Panc1 (cell line): Measurements from ENCODE around the gene TBX21. TPM values are rescaled to one million over a fixed set of nuclear protein-coding genes. Genes with fewer than 3 reads are reported as not detected.

Experiments
- ATAC-seq: fragments of 200-7000 bp; cut with Tn5 transposase; 2 replicates; pipeline ENCODE4 v1.9.1; 2020; ENCODE audit warnings: mild to moderate bottlenecking, moderate library complexity
- BruUV-seq: library from RNA; stranded (reverse); fragments of 400-500 nt; replicated peaks from 2 replicates; lab custom pipeline; 2021; lab: Mats Ljungman, UMichigan
- CTCF ChIA-PET: fragments of 300-600 bp; sonication (Branson Sonifier 250); formaldehyde crosslinking; loops from one replicate; lab custom pipeline; 2022; ENCODE audit warnings: antibody characterized with exemption; lab: Charles Lee
- POLR2A ChIA-PET: fragments of 300-600 bp; sonication (Branson Sonifier 250); formaldehyde crosslinking; loops from one replicate; lab custom pipeline; 2022; ENCODE audit warnings: antibody characterized with exemption; lab: Charles Lee
- DNase-seq: peaks from one replicate; pipeline ENCODE4 v3.0.0-alpha.2; 2010; ENCODE audit warnings: low read depth, low spot score
- H3K27ac ChIP-seq: 2 replicates; pipeline ENCODE4 v1.5.1; 2011; ENCODE audit warnings: mild to moderate bottlenecking, low read length, inconsistent platforms
- H3K27me3 ChIP-seq: fragments of 200-500 bp; sonication (Bioruptor generic); 2 replicates; pipeline ENCODE4 v1.6.0; 2014; ENCODE audit warnings: low read length, inconsistent platforms; ENCODE audit not compliant: control insufficient read depth, insufficient read depth
- H3K36me3 ChIP-seq: fragments of 200-500 bp; sonication (Bioruptor generic); 2 replicates; pipeline ENCODE4 v1.5.1; 2014; ENCODE audit warnings: inconsistent platforms, mild to moderate bottlenecking, low read length, moderate library complexity; ENCODE audit not compliant: control insufficient read depth, insufficient read depth
- H3K4me1 ChIP-seq: 2 replicates; pipeline ENCODE4 v1.5.1; 2011; ENCODE audit warnings: inconsistent platforms, mild to moderate bottlenecking, low read length, moderate library complexity; ENCODE audit not compliant: control insufficient read depth, insufficient read depth
- H3K4me3 ChIP-seq, 2 experiments: 2 replicates each; pipeline ENCODE4 v1.5.1; 2011 to 2012; ENCODE audit warnings: low read depth in 2 of 2, low read length in 2 of 2, mild to moderate bottlenecking in 2 of 2, inconsistent platforms in 1 of 2, moderate library complexity in 1 of 2
- H3K9me3 ChIP-seq: fragments of 200-500 bp; sonication (Bioruptor generic); 2 replicates; pipeline ENCODE4 v1.5.1; 2014; ENCODE audit warnings: low read depth, mild to moderate bottlenecking, inconsistent platforms, low read length, moderate library complexity; ENCODE audit not compliant: control insufficient read depth, insufficient read depth
- POLR2AphosphoS5 ChIP-seq: IDR thresholded peaks from 2 replicates; pipeline ENCODE4 v1.6.1; 2012; ENCODE audit warnings: mild to moderate bottlenecking, low read depth, low read length, moderate library complexity
- SIN3A ChIP-seq: IDR thresholded peaks from 2 replicates; pipeline ENCODE4 v1.6.1; 2012; ENCODE audit warnings: low read depth, mild to moderate bottlenecking, low read length, moderate library complexity, borderline replicate concordance; ENCODE audit not compliant: insufficient read depth
- TCF7L2 ChIP-seq: IDR thresholded peaks from 2 replicates; pipeline ENCODE4 v1.6.1; 2011; ENCODE audit warnings: mild to moderate bottlenecking, low read depth, low read length, inconsistent platforms
- in situ Hi-C: cut with HindIII; loops from 2 replicates; pipeline ENCODE4 v1.10.0; 2016; ENCODE audit warnings: low sequenced_read_pairs, low pct_unique_long_range_greater_than_20kb
- intact Hi-C: fragments of 100-400 bp; cut with micrococcal nuclease; formaldehyde crosslinking; loops from one replicate; pipeline ENCODE4 v1.10.0; 2022; ENCODE audit not compliant: unreplicated experiment
- total RNA-seq: library from RNA; stranded (reverse); gene quantifications from one replicate; pipeline ENCODE4 v1.2.1, GENCODE V29; 2021; ENCODE audit not compliant: unreplicated experiment
- TF ChIP-seq, protein P1 (sequence below), 2 experiments: IDR thresholded peaks; 2 replicates each; pipeline ENCODE4 v1.6.1; 2011 to 2012; ENCODE audit warnings: low read depth in 2 of 2, control low read depth in 1 of 2, low read length in 1 of 2, mild to moderate bottlenecking in 1 of 2, moderate library complexity in 1 of 2; ENCODE audit not compliant: insufficient read depth in 1 of 2
- TF ChIP-seq, protein P2 (sequence below): fragments of 450-650 bp; IDR thresholded peaks from 2 replicates; pipeline ENCODE4 v1.5.1; 2017; ENCODE audit warnings: mild to moderate bottlenecking

The TBX21 gene
- total RNA-seq, 1 experiment from 2014 or later: 0.10 TPM

DNA sequence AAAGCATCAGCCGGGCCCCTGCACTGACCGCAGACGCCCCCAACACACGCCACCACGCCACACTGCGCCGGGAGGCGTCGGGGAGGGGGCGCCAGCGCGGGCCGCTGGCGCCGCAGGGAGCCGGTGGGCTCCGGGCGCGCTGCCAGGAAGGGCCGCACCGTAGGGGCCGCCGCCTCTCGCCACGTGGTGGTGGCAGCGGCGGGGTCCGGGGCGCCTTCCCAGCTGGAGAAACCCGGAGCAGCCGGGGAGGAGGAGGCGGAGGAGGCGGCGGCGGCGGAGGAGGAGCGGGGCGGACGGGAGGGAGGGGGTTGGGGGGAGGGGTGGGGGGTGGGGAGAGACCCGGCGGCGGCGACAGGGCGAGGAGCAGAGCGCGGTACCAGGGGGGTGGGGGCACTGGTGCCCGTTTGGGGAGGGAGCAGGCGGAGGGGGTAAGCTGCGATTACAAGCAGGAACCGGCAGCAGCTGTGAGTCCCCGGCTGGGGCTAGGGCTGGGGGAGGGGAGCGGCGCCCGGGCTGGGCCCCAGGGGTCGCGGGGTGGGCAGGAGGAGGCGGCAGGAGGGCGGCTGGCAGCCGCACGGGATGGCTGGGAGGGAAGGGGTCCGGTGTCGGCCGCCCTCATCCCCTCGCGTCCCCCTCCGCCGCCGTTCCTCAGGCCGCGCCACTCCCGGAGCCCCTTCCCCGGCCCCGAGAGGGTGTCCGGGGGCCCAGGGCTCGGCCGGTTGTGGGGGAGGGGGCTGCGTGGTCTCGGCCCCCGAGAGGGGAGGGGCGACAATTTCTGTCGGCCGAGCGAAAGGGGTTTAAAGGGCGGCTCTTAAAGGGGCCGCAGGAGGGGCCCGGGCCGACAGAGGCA is 39.1 kb upstream of the TBX21 start, which contains the start of gene TBKBP1:
TBKBP1 (plus strand) TSS at position 431 of the 850 bp plus-strand sequence. CDS start 1,952 bp downstream, outside the sequence.
- no peaks in the 10 kb centered on the region for H3K27me3 ChIP-seq
- H3K9me3 ChIP-seq: no peaks in the 10 kb centered on the region
- no peak for TF ChIP-seq POLR2AphosphoS5
- TF ChIP-seq, protein P1, sequence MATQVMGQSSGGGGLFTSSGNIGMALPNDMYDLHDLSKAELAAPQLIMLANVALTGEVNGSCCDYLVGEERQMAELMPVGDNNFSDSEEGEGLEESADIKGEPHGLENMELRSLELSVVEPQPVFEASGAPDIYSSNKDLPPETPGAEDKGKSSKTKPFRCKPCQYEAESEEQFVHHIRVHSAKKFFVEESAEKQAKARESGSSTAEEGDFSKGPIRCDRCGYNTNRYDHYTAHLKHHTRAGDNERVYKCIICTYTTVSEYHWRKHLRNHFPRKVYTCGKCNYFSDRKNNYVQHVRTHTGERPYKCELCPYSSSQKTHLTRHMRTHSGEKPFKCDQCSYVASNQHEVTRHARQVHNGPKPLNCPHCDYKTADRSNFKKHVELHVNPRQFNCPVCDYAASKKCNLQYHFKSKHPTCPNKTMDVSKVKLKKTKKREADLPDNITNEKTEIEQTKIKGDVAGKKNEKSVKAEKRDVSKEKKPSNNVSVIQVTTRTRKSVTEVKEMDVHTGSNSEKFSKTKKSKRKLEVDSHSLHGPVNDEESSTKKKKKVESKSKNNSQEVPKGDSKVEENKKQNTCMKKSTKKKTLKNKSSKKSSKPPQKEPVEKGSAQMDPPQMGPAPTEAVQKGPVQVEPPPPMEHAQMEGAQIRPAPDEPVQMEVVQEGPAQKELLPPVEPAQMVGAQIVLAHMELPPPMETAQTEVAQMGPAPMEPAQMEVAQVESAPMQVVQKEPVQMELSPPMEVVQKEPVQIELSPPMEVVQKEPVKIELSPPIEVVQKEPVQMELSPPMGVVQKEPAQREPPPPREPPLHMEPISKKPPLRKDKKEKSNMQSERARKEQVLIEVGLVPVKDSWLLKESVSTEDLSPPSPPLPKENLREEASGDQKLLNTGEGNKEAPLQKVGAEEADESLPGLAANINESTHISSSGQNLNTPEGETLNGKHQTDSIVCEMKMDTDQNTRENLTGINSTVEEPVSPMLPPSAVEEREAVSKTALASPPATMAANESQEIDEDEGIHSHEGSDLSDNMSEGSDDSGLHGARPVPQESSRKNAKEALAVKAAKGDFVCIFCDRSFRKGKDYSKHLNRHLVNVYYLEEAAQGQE (IDR thresholded peaks at IDR 0.05; ENCODE audit: insufficient read depth in 1 of 2, low read depth in 2 of 2, low read length in 1 of 2): no peak
- TF ChIP-seq, protein P2, sequence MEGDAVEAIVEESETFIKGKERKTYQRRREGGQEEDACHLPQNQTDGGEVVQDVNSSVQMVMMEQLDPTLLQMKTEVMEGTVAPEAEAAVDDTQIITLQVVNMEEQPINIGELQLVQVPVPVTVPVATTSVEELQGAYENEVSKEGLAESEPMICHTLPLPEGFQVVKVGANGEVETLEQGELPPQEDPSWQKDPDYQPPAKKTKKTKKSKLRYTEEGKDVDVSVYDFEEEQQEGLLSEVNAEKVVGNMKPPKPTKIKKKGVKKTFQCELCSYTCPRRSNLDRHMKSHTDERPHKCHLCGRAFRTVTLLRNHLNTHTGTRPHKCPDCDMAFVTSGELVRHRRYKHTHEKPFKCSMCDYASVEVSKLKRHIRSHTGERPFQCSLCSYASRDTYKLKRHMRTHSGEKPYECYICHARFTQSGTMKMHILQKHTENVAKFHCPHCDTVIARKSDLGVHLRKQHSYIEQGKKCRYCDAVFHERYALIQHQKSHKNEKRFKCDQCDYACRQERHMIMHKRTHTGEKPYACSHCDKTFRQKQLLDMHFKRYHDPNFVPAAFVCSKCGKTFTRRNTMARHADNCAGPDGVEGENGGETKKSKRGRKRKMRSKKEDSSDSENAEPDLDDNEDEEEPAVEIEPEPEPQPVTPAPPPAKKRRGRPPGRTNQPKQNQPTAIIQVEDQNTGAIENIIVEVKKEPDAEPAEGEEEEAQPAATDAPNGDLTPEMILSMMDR: no peak
- BruUV-seq: no TSS peak
- ATAC-seq: peak; percentile 38
- peak within 1 kb of the TSS; percentile 61 for H3K27ac ChIP-seq
- H3K4me1 ChIP-seq: peaks cover 11% of the 10 kb centered on the region
- CTCF ChIA-PET: no interaction called here
- intact Hi-C loops: no loop called here
- peak within 1 kb of the TSS; percentile 59 for H3K4me3 ChIP-seq
- in situ Hi-C loops: no loop called here
- H3K36me3 ChIP-seq: no peaks in the 10 kb centered on the region
- POLR2A ChIA-PET: interaction anchor here (0.7 kb wide), 1 partner anchor 264 kb away, joined by 11 read pairs; the partner anchor contains the start of gene PRR15L
- no peak for DNase-seq

DNA sequence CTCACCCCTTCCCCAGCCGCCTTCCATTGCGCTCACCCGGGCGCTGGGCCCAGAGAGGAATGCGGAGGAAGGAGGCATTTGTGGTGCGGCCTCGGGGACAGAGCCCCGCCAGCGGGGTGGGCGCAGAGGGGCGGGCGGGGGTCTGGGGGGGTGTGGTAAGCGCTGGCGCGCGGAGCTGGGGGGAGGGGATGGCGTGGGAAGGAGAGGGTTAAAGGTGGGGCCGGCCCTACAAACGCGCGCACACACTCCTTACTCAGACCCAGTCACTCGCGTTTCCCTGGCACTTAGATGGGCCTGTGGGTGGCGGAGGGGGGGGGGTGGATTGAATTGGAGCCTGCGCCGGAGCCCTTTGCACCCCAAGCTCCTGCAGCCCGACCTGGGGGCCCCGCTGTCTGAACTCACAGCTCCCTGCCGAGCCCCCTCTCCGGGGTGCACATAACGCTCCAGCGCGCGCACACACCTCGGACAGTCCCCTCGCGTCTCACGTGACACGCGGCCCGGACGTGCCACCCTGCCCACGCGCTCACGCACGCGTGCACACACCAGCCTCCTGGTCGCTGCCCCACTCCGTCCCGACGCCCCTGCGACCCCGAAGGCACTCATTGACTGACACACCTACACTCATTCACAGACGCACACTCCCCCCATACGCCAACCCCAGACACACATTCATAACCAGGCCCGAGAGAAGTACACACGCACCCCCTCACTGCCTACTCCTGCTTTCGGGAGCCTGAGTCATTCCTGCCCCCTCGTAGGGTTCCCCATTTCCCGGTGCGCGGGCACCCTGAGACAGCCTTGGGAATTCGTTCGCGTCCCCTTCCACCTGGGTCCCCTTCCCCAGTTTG is 38.2 kb upstream of the TBX21 start:
- H3K27ac ChIP-seq: no peak overlapping the region
- no peak for DNase-seq
- CTCF ChIA-PET: no interaction called here

More for the DNA sequence above, 38.2 kb upstream of the TBX21 start:
- BruUV-seq: no TSS peak
- Histone ChIP-seq H3K9me3 (no peaks in the 10 kb centered on the region), H3K4me3 (peak overlapping the region; percentile 59), H3K4me1 (peaks cover 11% of the 10 kb centered on the region), H3K36me3 (no peaks in the 10 kb centered on the region), H3K27me3 (no peaks in the 10 kb centered on the region)
- POLR2A ChIA-PET: no interaction called here
- TF ChIP-seq, protein P1 (IDR thresholded peaks at IDR 0.05; ENCODE audit: insufficient read depth in 1 of 2, low read depth in 2 of 2, low read length in 1 of 2): no peak; a peak in 1 of 4 replicates
- no peak for TF ChIP-seq POLR2AphosphoS5
- TF ChIP-seq SIN3A: no peak
- TF ChIP-seq TCF7L2: no peak
- TF ChIP-seq, protein P2: no peak
- in situ Hi-C loops: no loop called here
- intact Hi-C loops: loop anchor here (5.0 kb wide), 1 partner anchor 107 kb away; no protein-coding TSS in a partner anchor
- ATAC-seq: peak; percentile 32
